PC-3 (cell line): ENCODE measurements around the gene FARS2. TPM values are rescaled to one million over a fixed set of nuclear protein-coding genes. Genes with fewer than 3 reads are reported as not detected.
"Not testable (repeated sequence)": the region's sequence is repeated elsewhere in the genome, so short reads cannot be mapped to it uniquely, and the experiment has no call there.

Experiments used
- ATAC-seq: fragments of 200-7000 bp; cut with Tn5 transposase; 2 replicates; pipeline ENCODE4 v1.9.1; 2020; ENCODE audit warnings: mild to moderate bottlenecking, moderate library complexity
- BruUV-seq: library from RNA; stranded (reverse); fragments of 400-500 nt; replicated peaks from 2 replicates; lab custom pipeline; 2021; lab: Mats Ljungman, UMichigan
- CTCF ChIA-PET: fragments of 300-600 bp; sonication (Branson Sonifier 250); formaldehyde crosslinking; loops from one replicate; lab custom pipeline; 2022; ENCODE audit warnings: antibody characterized with exemption; lab: Charles Lee
- POLR2A ChIA-PET: fragments of 300-600 bp; sonication (Branson Sonifier 250); formaldehyde crosslinking; loops from one replicate; lab custom pipeline; 2022; ENCODE audit warnings: antibody characterized with exemption; ENCODE audit not compliant: unreplicated experiment; lab: Charles Lee
- DNase-seq: peaks from one replicate; pipeline ENCODE4 v3.0.0-alpha.2; 2015
- H2AFZ ChIP-seq: fragments of 300-600 bp; sonication (generic); 2 replicates; pipeline ENCODE4 v1.6.0; 2016; ENCODE audit warnings: antibody characterized with exemption, low read length
- H3F3A ChIP-seq: fragments of 300-600 bp; sonication (generic); one replicate; pipeline ENCODE4 v1.6.0; 2017; ENCODE audit warnings: antibody characterized with exemption, low read length, control low read depth, mild to moderate bottlenecking; ENCODE audit not compliant: unreplicated experiment
- H3K27ac ChIP-seq: fragments of 300-600 bp; sonication (generic); 2 replicates; pipeline ENCODE4 v1.5.1; 2016; ENCODE audit warnings: mild to moderate bottlenecking, low read length
- H3K27me3 ChIP-seq: fragments of 300-600 bp; sonication (generic); 2 replicates; pipeline ENCODE4 v1.6.1; 2016; ENCODE audit warnings: low read length, mixed read lengths
- H3K36me3 ChIP-seq: fragments of 300-600 bp; sonication (generic); 2 replicates; pipeline ENCODE4 v1.6.1; 2016; ENCODE audit warnings: low read depth, mixed run types, low read length, mixed read lengths
- H3K4me1 ChIP-seq: fragments of 300-600 bp; sonication (generic); 2 replicates; pipeline ENCODE4 v1.5.1; 2016; ENCODE audit warnings: low read length; ENCODE audit not compliant: insufficient read depth
- H3K4me2 ChIP-seq: fragments of 300-600 bp; sonication (generic); 2 replicates; pipeline ENCODE4 v1.6.0; 2016; ENCODE audit warnings: low read length
- H3K4me3 ChIP-seq: fragments of 300-600 bp; sonication (generic); 2 replicates; pipeline ENCODE4 v1.5.1; 2016; ENCODE audit warnings: mild to moderate bottlenecking, low read length, mixed read lengths
- H3K79me2 ChIP-seq: fragments of 300-600 bp; sonication (generic); 2 replicates; pipeline ENCODE4 v1.6.1; 2017; ENCODE audit warnings: low read length, mixed read lengths
- H3K9ac ChIP-seq: fragments of 300-600 bp; sonication (generic); 2 replicates; pipeline ENCODE4 v1.6.0; 2016; ENCODE audit warnings: mild to moderate bottlenecking, low read length
- H3K9me2 ChIP-seq: fragments of 300-600 bp; sonication (generic); replicated peaks from 2 replicates; pipeline ENCODE4 v1.6.1; 2016; ENCODE audit warnings: mixed run types, low read length, mixed read lengths
- H3K9me3 ChIP-seq: fragments of 300-600 bp; sonication (generic); 2 replicates; pipeline ENCODE4 v1.6.1; 2016; ENCODE audit warnings: low read length, mixed read lengths
- H4K20me1 ChIP-seq: fragments of 300-600 bp; sonication (generic); 2 replicates; pipeline ENCODE4 v1.6.1; 2016; ENCODE audit warnings: low read length, mixed read lengths
- EZH2 ChIP-seq: fragments of 300-600 bp; sonication (generic); IDR thresholded peaks from one replicate; pipeline ENCODE4 v1.6.1; 2017; ENCODE audit warnings: antibody characterized with exemption, mild to moderate bottlenecking, low read length; ENCODE audit not compliant: unreplicated experiment
- EZH2phosphoT487 ChIP-seq: fragments of 300-600 bp; sonication (generic); IDR thresholded peaks from 2 replicates; pipeline ENCODE4 v1.6.1; 2018; ENCODE audit warnings: mild to moderate bottlenecking, antibody characterized with exemption, low read length, borderline replicate concordance
- intact Hi-C: fragments of 100-400 bp; cut with micrococcal nuclease; formaldehyde crosslinking; loops from 2 replicates; pipeline ENCODE4 v1.9.0; 2023
- total RNA-seq: library from RNA; depleted of rRNA; stranded (reverse); fragments of >200 nt; gene quantifications from 2 replicates; pipeline ENCODE4 v1.2.3, GENCODE V29; 2014
- TF ChIP-seq, protein P1 (sequence below): fragments of 300-600 bp; sonication (generic); conservative IDR thresholded peaks from 2 replicates; pipeline ENCODE4 v1.5.1; 2017; ENCODE audit warnings: antibody characterized with exemption, low read depth, mild to moderate bottlenecking, low read length

The FARS2 gene
- total RNA-seq, 1 experiment from 2014 or later: 23.0 TPM

DNA sequence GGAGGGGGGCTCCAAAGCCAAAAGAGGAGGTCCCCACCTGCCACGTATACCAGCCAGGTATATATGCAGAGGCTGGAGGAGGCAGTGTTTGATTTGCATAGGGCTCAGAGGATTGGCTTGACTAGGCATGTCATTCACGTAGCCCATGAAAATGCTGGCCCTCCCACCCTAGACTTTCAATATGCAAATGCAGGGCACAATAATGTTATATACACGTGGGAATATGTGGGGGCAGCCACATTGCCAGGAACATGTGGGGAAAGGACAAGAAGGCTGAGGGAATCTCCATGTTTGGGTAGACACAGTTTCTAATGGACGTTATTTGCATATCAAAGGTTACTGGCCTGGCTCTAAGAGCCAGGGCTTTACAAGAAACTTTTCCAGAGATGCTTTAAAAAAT lies 301.8 kb downstream of the FARS2 start:
- H3K36me3 ChIP-seq: no peaks in the 10 kb centered on the region
- intact Hi-C loops: loop anchor here (2.0 kb wide), 1 partner anchor 304 kb away; no protein-coding TSS in a partner anchor
- no peak overlapping the region for H3K4me2 ChIP-seq
- DNase-seq (no peak), ATAC-seq (no peak)
- H3K9me2 ChIP-seq: no peaks in the 10 kb centered on the region
- ChIA-PET POLR2A (no interaction called here), CTCF (no interaction called here)
- H3K79me2 ChIP-seq: no peaks in the 10 kb centered on the region
- no peak overlapping the region for H3K4me3 ChIP-seq
- H3K4me1 ChIP-seq: peaks cover 12% of the 10 kb centered on the region
- no peaks in the 10 kb centered on the region for H3K9me3 ChIP-seq
- no peaks in the 10 kb centered on the region for H3F3A ChIP-seq
- no peak overlapping the region for H2AFZ ChIP-seq
- no TSS peak for BruUV-seq
- TF ChIP-seq EZH2phosphoT487 (no peak), EZH2 (no peak)
- TF ChIP-seq, protein P1, sequence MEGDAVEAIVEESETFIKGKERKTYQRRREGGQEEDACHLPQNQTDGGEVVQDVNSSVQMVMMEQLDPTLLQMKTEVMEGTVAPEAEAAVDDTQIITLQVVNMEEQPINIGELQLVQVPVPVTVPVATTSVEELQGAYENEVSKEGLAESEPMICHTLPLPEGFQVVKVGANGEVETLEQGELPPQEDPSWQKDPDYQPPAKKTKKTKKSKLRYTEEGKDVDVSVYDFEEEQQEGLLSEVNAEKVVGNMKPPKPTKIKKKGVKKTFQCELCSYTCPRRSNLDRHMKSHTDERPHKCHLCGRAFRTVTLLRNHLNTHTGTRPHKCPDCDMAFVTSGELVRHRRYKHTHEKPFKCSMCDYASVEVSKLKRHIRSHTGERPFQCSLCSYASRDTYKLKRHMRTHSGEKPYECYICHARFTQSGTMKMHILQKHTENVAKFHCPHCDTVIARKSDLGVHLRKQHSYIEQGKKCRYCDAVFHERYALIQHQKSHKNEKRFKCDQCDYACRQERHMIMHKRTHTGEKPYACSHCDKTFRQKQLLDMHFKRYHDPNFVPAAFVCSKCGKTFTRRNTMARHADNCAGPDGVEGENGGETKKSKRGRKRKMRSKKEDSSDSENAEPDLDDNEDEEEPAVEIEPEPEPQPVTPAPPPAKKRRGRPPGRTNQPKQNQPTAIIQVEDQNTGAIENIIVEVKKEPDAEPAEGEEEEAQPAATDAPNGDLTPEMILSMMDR: no peak
- H3K27me3 ChIP-seq: no peaks in the 10 kb centered on the region
- H4K20me1 ChIP-seq: no peaks in the 10 kb centered on the region
- no peak overlapping the region for H3K9ac ChIP-seq
- no peak overlapping the region for H3K27ac ChIP-seq

DNA sequence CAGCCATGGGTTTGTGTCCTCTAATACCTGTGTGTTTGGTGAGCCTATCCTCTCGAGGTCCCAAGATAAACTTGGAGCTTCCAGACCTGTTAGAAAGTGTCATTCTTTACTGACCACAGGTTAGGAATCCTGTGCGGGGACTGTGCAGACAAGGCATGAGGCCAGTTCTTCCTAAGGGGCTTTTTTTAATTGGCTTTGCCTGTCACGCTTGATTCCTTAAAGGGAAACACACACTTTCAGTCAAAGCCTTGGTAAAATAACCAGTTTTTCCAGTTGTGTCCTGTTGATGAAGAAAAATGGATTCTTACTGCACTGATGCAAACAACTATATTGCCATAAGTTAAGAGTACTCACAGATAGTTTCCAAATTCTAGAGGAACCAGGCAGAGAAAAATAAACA lies 303.4 kb downstream of the FARS2 start:
- 0 out of 2 replicates have a peak overlapping the region, but pooled peaks have one; percentile 7 for H3K27ac ChIP-seq
- BruUV-seq, H3F3A ChIP-seq, H3K4me3 ChIP-seq, H3K9me2 ChIP-seq, H3K79me2 ChIP-seq, ATAC-seq, intact Hi-C loops, CTCF ChIA-PET, H3K9me3 ChIP-seq, H4K20me1 ChIP-seq, H3K36me3 ChIP-seq, H3K9ac ChIP-seq, H3K27me3 ChIP-seq, POLR2A ChIA-PET: not testable (repeated sequence)
- H3K4me2 ChIP-seq: peak overlapping the region; percentile 69
- peak; percentile 67 for DNase-seq
- H2AFZ ChIP-seq: peak overlapping the region; percentile 28; the same call in 1 of the 2 replicates
- peaks cover 20% of the 10 kb centered on the region for H3K4me1 ChIP-seq

DNA sequence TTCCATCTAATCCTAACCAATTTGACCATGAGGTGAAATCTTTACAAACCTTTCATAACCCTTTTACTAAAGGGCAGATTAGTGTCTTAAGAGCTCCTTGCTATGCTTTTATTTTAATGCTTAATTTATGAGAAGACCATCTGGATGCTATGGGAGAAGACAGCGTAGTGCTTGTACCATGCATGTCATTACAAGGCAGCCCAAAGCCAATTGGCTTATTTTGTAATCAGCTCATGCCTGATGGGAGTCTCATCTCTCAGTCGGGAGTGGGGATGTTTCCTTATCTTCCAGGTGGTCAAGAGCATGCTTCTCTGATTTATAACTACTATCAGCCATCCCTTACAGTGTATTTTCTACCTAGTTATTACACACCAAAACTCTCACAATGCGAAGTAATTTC lies 304.7 kb downstream of the FARS2 start:
- H4K20me1 ChIP-seq: no peaks in the 10 kb centered on the region
- no peak overlapping the region for H3K27ac ChIP-seq
- no peaks in the 10 kb centered on the region for H3K27me3 ChIP-seq
- no TSS peak for BruUV-seq
- no peaks in the 10 kb centered on the region for H3K9me3 ChIP-seq
- H3K9me2 ChIP-seq: no peaks in the 10 kb centered on the region
- no peaks in the 10 kb centered on the region for H3K36me3 ChIP-seq
- no peak overlapping the region for H3K9ac ChIP-seq
- ATAC-seq: no peak
- no peak overlapping the region for H3K4me2 ChIP-seq
- no peaks in the 10 kb centered on the region for H3F3A ChIP-seq
- H3K4me1 ChIP-seq: peaks cover 20% of the 10 kb centered on the region
- intact Hi-C loops: no loop called here
- no peak overlapping the region for H3K4me3 ChIP-seq
- no peak overlapping the region for H2AFZ ChIP-seq
- ChIA-PET POLR2A (no interaction called here), CTCF (interaction anchor here (0.6 kb wide), 1 partner anchor 563 kb away, joined by 4 read pairs; no protein-coding TSS in a partner anchor)
- H3K79me2 ChIP-seq: no peaks in the 10 kb centered on the region
- DNase-seq: no peak
- no peak for TF ChIP-seq EZH2
- TF ChIP-seq, protein P1: no peak
- no peak for TF ChIP-seq EZH2phosphoT487
